K562 (cell line): ENCODE results near the gene CSTB. TPM values are rescaled to one million over a fixed set of nuclear protein-coding genes. Genes with fewer than 3 reads are reported as not detected.

ENCODE experiments used
- BRCA1 ChIP-seq, 2 experiments: fragments of 450-650 bp in 1 of 2; sonication (generic) in 1 of 2; formaldehyde crosslinking in 1 of 2; IDR thresholded peaks; 2 replicates each; pipeline versions ENCODE4 v1.5.0 to v1.6.1; 2017 to 2020; ENCODE audit warnings: mild to moderate bottlenecking in 1 of 2, missing genetic modification reagents in 1 of 2
- HINFP ChIP-seq: fragments of 450-650 bp; conservative IDR thresholded peaks from 2 replicates; pipeline ENCODE4 v1.6.1; 2016; ENCODE audit warnings: missing genetic modification characterization, low read depth, mild to moderate bottlenecking, control low read depth, missing compliant biosample characterization
- MTA3 ChIP-seq: fragments of 450-650 bp; formaldehyde crosslinking; IDR thresholded peaks from 2 replicates; pipeline ENCODE4 v1.6.1; 2017; ENCODE audit warnings: mild to moderate bottlenecking, borderline replicate concordance
- MXI1 ChIP-seq: IDR thresholded peaks from 2 replicates; pipeline ENCODE4 v1.6.1; 2011; ENCODE audit warnings: low read depth, mild to moderate bottlenecking, improper control_type of control experiment, low read length
- NFYB ChIP-seq: IDR thresholded peaks from 2 replicates; pipeline ENCODE4 v1.6.1; 2011; ENCODE audit warnings: mild to moderate bottlenecking, moderate library complexity; ENCODE audit not compliant: insufficient read length; ENCODE audit errors: extremely low read depth
- SIN3B ChIP-seq: fragments of 450-650 bp; IDR thresholded peaks from 2 replicates; pipeline ENCODE4 v1.6.1; 2017; ENCODE audit warnings: low read depth, mild to moderate bottlenecking, moderate library complexity
- SOX6 ChIP-seq: fragments of 450-650 bp; IDR thresholded peaks from 2 replicates; pipeline ENCODE4 v1.6.1; 2014; ENCODE audit warnings: mild to moderate bottlenecking
- SRSF3 ChIP-seq: fragments of 200-400 bp; formaldehyde crosslinking; IDR thresholded peaks from 2 replicates; pipeline ENCODE4 v1.6.1; 2016; ENCODE audit warnings: mild to moderate bottlenecking, low read length, moderate library complexity; ENCODE audit not compliant: insufficient read depth
- TAL1 ChIP-seq: fragments of 450-650 bp; IDR thresholded peaks from 2 replicates; pipeline ENCODE4 v1.6.1; 2016; ENCODE audit warnings: mild to moderate bottlenecking
- TBP ChIP-seq: optimal IDR thresholded peaks from 2 replicates; pipeline ENCODE3; 2011; ENCODE audit warnings: low read depth, low read length, improper control_type of control experiment
- ZBTB17 ChIP-seq: fragments of 450-650 bp; formaldehyde crosslinking; IDR thresholded peaks from 2 replicates; pipeline ENCODE4 v1.4.0; 2020; ENCODE audit warnings: mild to moderate bottlenecking
- ZEB2 ChIP-seq: fragments of 450-650 bp; IDR thresholded peaks from 2 replicates; pipeline ENCODE4 v1.6.1; 2016
- ZFP1 ChIP-seq: fragments of 450-650 bp; formaldehyde crosslinking; IDR thresholded peaks from 2 replicates; pipeline ENCODE4 v1.4.0; 2020; ENCODE audit warnings: mild to moderate bottlenecking, mixed read lengths
- ZFP36 ChIP-seq: fragments of 150-350 bp; IDR thresholded peaks from 2 replicates; pipeline ENCODE4 v1.6.1; 2018; ENCODE audit warnings: low read length, low read depth; ENCODE audit not compliant: partially characterized antibody
- ZNF121 ChIP-seq: sonication (generic); formaldehyde crosslinking; conservative IDR thresholded peaks from 2 replicates; pipeline ENCODE4 v1.8.0; 2022; ENCODE audit warnings: missing genetic modification reagents
- ZNF507 ChIP-seq: conservative IDR thresholded peaks from 2 replicates; pipeline ENCODE4 v1.6.1; 2017; ENCODE audit warnings: missing genetic modification characterization, missing compliant biosample characterization
- ZNF561 ChIP-seq: fragments of 450-650 bp; formaldehyde crosslinking; conservative IDR thresholded peaks from 2 replicates; pipeline ENCODE4 v1.4.0; 2020; ENCODE audit warnings: mild to moderate bottlenecking, moderate library complexity
- ZNF75A ChIP-seq: fragments of 450-650 bp; formaldehyde crosslinking; IDR thresholded peaks from 2 replicates; pipeline ENCODE4 v1.4.0; 2020; ENCODE audit warnings: mild to moderate bottlenecking
- ZNF778 ChIP-seq: fragments of 450-650 bp; formaldehyde crosslinking; IDR thresholded peaks from 2 replicates; pipeline ENCODE4 v1.4.0; 2020; ENCODE audit warnings: mild to moderate bottlenecking, moderate library complexity
- polyA plus RNA-seq, 8 experiments: library from polyadenylated mRNA; depleted of rRNA in 4 of 8; stranded (reverse) in 5 of 8; unstranded in 3 of 8; fragments of >200 nt; fragmentation: Nextera tagmentation in 2 of 8; fragmentation: Illumina TruSeq in 1 of 8; extraction: Ambion mirVana in 2 of 8; extraction: Trizol in 1 of 8; gene quantifications; 2 replicates each; pipeline versions ENCODE4 v1.2.1 to v1.2.3, GENCODE V29; 2011 to 2014; ENCODE audit warnings: inconsistent platforms in 1 of 8, missing spikeins in 1 of 8
- total RNA-seq, 7 experiments: library from RNA; depleted of rRNA in 6 of 7; stranded (reverse); fragments of >200 nt in 6 of 7; fragmentation: Illumina TruSeq in 2 of 7; extraction: Trizol in 2 of 7; gene quantifications; 2 replicates each; pipeline versions ENCODE4 v1.2.1 to v1.2.3, GENCODE V29; 2011 to 2021; ENCODE audit warnings: low replicate concordance in 1 of 7
- TF ChIP-seq, protein P1 (sequence below): sonication (generic); formaldehyde crosslinking; IDR thresholded peaks from 2 replicates; pipeline ENCODE4 v1.8.0; 2022; ENCODE audit warnings: missing genetic modification reagents, mild to moderate bottlenecking, borderline replicate concordance
- TF ChIP-seq, protein P2 (sequence below), 2 experiments: fragments of 450-650 bp; IDR thresholded peaks; 2 replicates each; pipeline ENCODE4 v1.6.1; 2018; ENCODE audit warnings: mild to moderate bottlenecking in 2 of 2, low read depth in 1 of 2; ENCODE audit not compliant: partially characterized antibody in 2 of 2

Gene CSTB
- total and polyA plus RNA-seq, 9 of the 15 experiments (the other 6 are each of a cell fraction or from before 2014, with no cell fraction given) = 12.4 to 65.0 (median 31.7) TPM

- TF ChIP-seq, protein P1, sequence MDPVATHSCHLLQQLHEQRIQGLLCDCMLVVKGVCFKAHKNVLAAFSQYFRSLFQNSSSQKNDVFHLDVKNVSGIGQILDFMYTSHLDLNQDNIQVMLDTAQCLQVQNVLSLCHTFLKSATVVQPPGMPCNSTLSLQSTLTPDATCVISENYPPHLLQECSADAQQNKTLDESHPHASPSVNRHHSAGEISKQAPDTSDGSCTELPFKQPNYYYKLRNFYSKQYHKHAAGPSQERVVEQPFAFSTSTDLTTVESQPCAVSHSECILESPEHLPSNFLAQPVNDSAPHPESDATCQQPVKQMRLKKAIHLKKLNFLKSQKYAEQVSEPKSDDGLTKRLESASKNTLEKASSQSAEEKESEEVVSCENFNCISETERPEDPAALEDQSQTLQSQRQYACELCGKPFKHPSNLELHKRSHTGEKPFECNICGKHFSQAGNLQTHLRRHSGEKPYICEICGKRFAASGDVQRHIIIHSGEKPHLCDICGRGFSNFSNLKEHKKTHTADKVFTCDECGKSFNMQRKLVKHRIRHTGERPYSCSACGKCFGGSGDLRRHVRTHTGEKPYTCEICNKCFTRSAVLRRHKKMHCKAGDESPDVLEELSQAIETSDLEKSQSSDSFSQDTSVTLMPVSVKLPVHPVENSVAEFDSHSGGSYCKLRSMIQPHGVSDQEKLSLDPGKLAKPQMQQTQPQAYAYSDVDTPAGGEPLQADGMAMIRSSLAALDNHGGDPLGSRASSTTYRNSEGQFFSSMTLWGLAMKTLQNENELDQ (CRISPR knock-in tag) = no peak
- no peak for TF ChIP-seq SRSF3
- TF ChIP-seq, protein P2, sequence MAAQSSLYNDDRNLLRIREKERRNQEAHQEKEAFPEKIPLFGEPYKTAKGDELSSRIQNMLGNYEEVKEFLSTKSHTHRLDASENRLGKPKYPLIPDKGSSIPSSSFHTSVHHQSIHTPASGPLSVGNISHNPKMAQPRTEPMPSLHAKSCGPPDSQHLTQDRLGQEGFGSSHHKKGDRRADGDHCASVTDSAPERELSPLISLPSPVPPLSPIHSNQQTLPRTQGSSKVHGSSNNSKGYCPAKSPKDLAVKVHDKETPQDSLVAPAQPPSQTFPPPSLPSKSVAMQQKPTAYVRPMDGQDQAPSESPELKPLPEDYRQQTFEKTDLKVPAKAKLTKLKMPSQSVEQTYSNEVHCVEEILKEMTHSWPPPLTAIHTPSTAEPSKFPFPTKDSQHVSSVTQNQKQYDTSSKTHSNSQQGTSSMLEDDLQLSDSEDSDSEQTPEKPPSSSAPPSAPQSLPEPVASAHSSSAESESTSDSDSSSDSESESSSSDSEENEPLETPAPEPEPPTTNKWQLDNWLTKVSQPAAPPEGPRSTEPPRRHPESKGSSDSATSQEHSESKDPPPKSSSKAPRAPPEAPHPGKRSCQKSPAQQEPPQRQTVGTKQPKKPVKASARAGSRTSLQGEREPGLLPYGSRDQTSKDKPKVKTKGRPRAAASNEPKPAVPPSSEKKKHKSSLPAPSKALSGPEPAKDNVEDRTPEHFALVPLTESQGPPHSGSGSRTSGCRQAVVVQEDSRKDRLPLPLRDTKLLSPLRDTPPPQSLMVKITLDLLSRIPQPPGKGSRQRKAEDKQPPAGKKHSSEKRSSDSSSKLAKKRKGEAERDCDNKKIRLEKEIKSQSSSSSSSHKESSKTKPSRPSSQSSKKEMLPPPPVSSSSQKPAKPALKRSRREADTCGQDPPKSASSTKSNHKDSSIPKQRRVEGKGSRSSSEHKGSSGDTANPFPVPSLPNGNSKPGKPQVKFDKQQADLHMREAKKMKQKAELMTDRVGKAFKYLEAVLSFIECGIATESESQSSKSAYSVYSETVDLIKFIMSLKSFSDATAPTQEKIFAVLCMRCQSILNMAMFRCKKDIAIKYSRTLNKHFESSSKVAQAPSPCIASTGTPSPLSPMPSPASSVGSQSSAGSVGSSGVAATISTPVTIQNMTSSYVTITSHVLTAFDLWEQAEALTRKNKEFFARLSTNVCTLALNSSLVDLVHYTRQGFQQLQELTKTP (IDR thresholded peaks at IDR 0.05; ENCODE audit: low read depth in 1 of 2, partially characterized antibody in 2 of 2) = no peak
- no peak for TF ChIP-seq MXI1
- no peak for TF ChIP-seq SIN3B
- no peak for TF ChIP-seq NFYB
- no peak for TF ChIP-seq MTA3
- no peak for TF ChIP-seq ZNF778
- TF ChIP-seq ZNF121 (CRISPR knock-in tag) = peak; percentile 100
- TF ChIP-seq SOX6 = peak; percentile 47; the same call in 1 of the 2 replicates
- no peak for TF ChIP-seq ZFP36
- TF ChIP-seq TBP = no peak
- TF ChIP-seq ZNF75A (CRISPR knock-in tag) = no peak
- TF ChIP-seq ZNF507 = no peak
- TF ChIP-seq ZBTB17 (CRISPR knock-in tag) = no peak
- TF ChIP-seq TAL1 = peak; percentile 63; the same call in 1 of the 2 replicates
- no peak for TF ChIP-seq ZNF561 (CRISPR knock-in tag)
- TF ChIP-seq ZEB2 = peak; percentile 14; the same call in 1 of the 2 replicates
- no peak for TF ChIP-seq BRCA1 (IDR thresholded peaks at IDR 0.05)
- no peak for TF ChIP-seq BRCA1 (CRISPR knock-in tag; IDR thresholded peaks at IDR 0.05)
- no peak for TF ChIP-seq HINFP (tag)
- TF ChIP-seq ZFP1 (CRISPR knock-in tag) = no peak
Measured at GRCh38 chr21:43745772-43746517, 30.2 kb downstream of the CSTB start (continued).
